GM19025 (cell line): ENCODE results near the gene CNGA1.
"Not testable (repeated sequence)": the region's sequence is repeated elsewhere in the genome, so short reads cannot be mapped to it uniquely, and the experiment has no call there.

Experiments
- ATAC-seq: cut with Tn5 transposase; IDR thresholded peaks from one replicate; pipeline ENCODE4 v1.9.1; 2021; ENCODE audit warnings: mild to moderate bottlenecking, low read depth, moderate library complexity; ENCODE audit not compliant: unreplicated experiment

Gene CNGA1

DNA sequence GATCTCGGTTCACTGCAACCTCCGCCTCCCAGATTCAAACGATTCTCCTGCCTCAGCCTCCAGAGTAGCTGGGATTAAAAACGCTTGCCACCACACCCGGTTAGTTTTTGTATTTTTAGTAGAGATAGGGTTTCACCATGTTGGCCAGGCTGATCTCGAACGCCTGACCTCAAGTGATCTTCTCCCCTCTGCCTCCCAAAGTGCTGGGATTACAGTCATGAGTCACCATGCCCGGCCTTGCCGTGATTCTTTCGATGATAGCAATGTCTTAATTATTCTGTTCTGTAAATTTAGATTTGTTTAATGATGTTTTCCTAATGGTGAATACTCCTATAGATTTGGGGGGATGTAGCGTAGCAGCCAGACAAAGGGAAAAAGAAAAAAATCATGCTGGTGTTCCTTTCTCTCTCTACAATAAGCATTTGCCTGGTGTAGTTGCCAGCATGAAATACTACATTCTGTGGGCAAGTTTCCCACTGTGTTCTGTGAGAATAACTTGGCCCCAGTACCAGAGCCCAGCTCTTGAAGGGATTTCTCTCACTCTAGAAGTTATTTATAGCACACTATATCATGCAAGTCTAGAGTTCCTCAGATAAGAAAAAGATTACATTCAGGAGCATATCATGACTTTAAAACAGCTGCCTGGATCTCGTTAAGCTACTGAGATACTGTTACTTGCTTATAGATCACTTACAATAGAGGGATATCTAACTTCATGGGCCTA is 15.5 kb upstream of the CNGA1 start:
- ATAC-seq, result no peak

DNA sequence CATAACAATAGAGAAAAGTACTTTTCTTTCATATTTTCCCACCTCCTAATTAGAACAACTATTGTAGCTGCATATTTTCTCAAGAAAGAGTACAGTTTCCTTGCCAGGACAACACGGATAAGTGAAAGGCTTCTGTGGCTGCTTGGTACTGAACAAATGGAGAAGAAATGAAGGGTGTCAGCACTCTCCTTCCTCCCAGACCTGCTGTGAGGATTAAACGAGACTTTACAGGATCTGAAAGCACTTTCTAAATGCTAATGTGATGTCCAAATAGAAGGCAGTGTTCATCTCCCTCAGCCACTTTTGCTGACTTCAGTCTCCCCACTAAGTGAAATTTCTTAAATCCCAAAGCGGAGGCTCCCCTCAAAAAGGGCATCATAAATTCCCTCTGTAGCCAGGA is 14.0 kb upstream of the CNGA1 start:
- no peak for ATAC-seq

DNA sequence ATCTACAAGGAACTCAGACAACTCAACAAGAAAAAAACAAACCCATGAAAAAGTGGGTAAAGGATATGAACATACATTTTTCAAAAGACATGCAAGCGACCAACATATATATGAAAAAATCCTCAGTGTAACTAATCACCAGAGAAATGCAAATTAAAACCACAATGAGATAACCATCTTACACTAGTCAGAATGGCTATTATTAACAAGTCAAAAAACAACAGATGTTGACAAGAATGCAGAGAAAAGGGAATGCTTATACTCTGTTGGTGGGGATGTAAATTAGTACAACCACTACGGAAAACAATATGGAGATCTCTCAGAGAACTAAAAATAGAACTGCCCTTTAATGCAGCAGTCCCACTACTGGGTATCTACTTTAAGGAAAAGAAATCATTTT is 12.2 kb upstream of the CNGA1 start:
- no peak for ATAC-seq

DNA sequence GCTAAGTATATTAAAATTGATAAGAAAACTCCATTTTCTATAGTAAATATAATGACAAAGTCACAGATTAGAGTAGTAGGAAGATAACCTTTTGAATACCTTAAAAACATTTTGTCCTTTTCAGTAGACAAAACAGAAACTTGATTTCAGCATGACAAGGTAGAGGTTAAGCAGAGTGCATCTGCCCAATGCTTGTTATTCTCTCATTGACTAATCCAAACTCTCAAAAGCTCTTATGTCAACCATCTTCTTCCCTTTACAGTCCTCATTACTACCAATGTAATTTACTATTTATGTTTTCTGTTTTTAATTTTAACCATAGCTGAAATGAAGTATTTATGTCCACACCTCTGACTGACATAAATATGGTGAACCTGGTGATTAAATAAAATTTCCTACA is 11.2 kb upstream of the CNGA1 start:
- ATAC-seq, result no peak

DNA sequence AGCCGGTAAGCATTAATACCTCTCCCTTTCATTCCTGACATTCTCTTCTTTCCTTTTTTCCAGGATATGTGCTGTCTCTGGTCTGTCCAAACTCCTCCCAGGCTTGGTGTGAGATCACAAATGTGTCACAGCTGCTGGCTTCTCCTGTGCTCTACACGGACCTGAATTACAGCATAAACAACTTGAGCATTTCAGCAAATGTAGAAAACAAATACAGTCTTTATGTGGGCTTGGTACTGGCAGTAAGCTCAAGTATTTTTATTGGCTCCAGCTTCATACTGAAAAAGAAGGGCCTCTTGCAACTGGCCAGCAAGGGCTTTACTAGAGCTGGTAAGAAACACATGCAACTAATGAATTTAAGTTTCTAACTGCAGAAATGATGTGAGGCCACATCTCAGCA is 8.5 kb upstream of the CNGA1 start:
- ATAC-seq, result no peak

DNA sequence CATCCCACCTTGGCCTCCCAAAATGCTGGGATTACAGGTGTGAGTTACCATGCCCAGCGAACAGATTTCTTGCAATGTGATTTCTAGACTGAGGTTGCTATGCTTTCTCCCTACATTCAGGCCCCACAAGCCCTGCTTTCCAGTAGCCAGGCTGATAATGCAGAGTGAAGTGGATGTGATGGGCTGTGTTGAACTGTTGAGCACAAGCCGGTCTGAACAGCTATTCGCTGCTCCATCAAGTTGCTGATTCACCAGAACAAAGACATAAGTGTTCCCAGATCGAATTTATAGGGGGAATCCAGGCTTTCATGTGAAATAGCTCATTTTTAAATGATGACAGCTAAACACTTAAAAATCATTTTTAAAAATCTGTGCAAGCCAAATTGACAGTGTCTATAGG is 8.0 kb upstream of the CNGA1 start:
- ATAC-seq, result no peak

DNA sequence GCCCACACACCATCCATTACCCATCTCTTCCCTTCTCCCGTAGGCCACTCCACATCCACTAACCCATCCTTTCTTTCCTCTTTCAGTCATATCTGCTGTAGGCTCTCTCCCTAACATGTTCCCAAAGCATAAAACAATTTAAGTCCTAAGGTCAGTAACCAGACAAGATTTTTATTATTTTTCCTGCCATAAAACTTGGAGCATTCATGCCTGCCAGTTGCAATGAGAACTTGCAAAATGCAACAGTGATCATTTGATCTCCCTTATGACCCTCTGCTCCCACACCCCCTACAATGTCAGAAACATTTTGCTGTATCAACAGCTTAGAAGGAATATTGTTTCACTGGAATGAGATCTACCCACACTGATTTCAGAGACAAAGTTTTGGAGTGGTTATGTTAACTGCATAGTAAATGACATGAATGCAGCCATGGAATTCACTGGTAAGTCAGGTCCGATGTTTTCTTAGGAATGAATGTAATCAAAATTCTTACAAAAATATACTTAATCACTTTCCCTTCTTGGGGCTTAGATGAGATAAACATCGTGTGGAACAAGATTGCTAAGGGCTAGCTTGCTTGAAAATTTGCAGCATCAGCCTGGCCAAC is 5.8 kb upstream of the CNGA1 start:
- no peak for ATAC-seq

DNA sequence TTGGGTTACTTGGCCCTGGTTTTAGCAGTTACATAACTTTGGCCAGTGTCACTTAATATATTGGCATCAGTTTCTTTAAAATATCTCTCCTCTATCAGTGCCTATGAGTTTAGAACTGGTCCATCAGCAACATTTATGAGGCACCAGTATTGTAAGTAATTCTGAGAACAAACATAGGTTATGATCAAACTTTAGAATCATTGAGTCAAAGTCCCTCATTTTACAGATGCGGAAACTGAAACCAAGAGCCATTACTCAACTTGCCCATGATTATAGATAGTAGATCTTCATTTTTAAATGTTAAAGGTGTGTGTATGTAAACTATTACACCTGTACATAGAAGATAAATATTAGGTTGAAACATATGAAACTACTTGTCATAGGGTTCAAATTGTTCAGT is 4.6 kb upstream of the CNGA1 start:
- no peak for ATAC-seq

DNA sequence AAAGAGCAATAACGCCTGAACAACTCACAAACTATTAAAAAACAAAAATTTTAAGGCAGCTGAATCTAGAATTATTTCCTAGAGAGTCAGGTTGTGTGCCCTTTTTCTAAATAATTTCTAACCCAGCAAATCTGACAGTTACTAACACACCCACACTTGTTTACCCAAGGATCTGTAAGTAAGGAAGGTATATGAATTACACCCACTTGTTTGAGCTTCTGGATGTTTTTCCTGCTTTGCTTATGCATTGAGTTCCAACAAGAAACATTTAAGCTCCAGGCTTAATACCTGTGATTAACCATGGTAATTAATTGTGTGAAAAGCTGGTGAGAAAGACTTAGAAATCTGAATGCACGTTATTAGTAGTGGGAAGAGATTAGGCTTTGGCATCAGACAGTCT is 1.6 kb upstream of the CNGA1 start:
- no peak for ATAC-seq

DNA sequence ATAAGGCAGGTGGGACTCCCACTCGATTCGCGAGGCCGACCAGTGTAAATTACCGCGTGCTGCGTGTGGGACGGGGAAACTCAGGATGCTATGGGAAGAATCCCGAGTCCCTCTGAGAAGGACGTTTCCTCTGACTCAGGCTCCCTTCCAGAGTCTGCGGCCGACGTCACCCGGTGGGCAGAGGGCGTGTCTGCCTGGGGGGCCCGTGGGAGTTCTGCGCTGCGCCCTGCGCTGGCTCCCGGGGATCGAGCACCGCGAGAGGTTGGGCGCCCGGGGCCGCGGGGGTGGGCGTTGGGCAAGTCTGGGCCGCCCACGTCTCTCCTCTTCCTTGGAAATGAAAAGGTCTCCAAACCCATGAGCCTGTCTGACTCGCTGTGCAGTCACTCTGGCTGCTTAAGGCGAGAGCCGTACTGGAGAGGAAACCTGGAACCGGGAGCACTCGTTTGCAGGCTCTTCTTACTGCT is 659 bp upstream of the CNGA1 start:
- no peak for ATAC-seq

DNA sequence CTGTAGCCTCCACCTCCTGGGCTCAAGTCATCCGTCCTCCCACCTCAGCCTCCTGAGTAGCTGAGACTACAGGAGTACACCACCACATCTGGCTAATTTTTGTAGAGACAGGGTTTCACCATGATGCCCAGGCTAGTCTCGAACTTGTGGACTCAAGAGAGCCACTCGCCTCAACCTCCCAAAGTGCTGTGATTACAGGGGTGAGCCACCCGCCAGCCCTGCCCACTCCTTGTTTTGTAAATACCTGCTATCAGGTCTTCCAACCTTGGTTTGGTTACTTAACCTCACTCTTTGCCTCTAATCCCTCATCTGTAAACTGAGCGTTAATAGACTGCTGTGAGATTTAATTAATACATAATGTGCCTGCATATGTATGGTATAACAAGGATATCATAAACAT is 803 bp downstream of the CNGA1 start:
- ATAC-seq, result no peak

DNA sequence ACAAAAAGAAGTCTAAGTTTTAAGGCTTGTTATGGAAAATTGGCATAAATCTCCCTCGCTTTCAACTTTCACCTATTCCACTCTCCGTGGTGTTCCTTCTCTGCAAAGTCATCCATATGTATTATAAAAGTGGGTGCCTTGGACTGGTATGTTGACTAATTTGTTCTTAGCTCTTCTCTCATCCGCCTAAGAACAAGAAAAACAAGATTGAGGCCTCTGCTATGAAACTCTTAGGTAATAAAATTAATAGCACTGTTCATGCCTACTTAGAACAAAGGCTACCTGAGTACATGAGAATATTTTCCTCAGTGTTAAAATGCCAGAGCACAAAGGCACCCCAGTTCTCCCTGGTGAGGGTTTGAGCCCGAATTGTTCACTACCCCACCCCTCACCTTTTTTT is 1.3 kb downstream of the CNGA1 start:
- ATAC-seq, result no peak

DNA sequence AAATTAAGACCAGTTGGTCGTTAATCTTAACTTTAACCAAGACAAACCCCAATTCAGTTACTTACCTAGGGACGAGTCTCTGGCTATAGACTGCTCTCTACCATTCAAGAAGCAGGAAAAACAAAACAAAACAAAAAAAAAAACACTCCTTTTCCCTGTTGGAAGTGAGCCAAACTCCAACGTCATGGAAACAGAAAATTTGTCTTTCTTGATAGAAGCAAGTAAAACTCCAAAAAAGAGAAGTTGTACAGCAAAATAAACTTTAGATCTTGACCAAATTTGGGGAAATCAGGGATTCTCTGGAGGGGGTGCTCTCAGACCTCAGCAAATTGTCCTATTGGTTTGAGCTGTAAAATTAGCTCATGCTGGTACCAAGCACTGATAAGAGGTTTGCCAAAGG is 3.7 kb downstream of the CNGA1 start:
- no peak for ATAC-seq

DNA sequence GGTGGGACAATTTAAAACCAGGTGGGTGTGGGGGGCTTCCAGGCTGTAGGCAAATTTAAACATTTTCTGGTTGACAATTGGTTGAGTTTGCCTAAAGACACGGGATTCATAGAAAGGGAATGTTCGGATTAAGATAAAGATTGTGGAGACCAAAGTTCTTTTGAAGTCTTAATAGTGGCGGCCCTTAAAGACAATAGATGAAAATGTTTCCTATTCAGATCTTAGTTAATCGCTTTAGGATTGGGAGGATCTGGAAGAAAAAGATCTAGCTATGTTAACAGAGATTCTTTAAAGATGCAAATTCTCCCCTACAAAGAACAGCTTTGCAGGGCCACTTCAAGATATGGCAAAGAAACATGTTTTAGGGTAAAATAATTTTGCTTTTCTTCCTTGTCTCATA is 4.8 kb downstream of the CNGA1 start:
- ATAC-seq, result no peak

DNA sequence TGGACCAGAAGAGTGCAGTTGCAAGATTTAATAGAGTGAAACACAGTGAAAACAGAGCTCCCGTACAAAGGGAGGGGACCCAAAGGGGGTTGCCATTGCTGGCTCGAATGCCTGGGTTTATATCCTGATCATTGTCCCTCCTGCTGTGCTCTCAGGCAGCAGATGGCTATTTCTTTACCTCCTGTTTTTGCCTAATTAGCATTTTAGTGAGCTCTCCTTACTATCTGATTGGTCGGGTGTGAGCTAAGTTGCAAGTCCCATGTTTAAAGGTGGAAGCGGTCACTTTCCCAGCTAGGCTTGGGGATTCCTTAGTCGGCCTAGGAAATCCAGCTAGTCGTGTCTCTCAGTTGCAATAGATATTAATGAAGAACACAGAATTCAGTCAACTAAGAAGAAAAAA is 5.6 kb downstream of the CNGA1 start:
- not testable (repeated sequence) for ATAC-seq

DNA sequence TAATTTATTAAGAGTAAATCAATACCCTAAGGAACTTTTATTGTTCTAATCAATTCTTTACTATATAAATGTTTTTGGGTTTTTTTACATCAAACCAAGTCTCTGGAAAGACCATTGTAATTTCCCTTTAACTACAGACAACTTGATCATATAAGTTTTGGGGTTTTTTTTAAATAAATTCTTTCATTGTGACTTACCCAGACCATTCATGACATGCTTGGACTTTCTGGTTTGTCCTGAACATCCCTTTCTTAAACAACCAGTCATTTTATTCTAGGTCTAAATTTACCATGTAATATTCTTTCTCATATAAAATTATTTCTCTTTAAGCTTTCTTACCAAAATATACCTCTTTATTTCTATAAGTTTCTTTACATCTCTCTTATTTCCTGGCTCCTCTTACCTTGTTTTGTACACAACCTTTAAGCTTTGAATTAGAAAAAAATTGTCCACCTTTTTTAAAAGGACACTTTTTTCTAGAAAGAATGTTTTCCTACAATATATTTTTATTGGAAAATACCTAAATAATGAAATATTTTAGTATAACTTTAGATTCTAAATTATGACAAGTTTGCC is 8.4 kb downstream of the CNGA1 start:
- no peak for ATAC-seq

DNA sequence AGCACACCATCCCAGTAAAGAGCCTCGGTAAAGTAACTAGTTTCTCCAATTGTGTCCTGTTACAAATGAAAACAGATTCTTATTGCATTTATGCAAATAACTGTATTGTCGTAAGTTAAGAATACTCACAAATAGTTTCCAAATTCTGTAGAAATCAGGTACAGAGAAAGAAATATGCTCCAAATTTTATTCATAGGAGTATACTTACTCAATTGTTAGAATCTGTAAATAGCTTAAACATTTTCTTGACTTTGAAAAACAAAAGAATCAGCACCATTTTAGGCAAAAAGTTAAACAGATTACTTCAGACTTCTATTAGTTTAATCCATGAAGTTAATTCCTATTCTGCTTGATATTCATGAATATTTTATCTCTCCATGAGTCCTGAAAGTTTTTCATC is 10.7 kb downstream of the CNGA1 start:
- ATAC-seq, result no peak

DNA sequence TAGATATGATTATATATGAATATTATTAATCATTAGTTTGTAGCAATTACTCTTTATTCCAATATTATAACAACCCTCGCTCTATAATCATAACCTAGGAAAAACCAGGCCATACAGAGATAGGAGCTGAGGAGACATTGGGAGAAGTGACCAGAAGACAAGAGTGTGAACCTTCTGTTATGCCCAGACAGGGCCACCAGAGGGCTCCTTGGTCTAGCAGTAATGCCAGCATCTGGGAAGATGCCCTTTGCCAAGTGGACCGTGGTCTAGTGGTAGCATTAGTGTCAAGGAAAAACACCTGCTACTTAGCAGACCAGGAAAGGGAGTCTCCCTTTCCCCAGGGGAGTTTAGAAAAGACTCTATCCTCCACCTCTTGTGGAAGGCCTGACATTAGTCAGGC is 12.9 kb downstream of the CNGA1 start:
- ATAC-seq, result not testable (repeated sequence)

DNA sequence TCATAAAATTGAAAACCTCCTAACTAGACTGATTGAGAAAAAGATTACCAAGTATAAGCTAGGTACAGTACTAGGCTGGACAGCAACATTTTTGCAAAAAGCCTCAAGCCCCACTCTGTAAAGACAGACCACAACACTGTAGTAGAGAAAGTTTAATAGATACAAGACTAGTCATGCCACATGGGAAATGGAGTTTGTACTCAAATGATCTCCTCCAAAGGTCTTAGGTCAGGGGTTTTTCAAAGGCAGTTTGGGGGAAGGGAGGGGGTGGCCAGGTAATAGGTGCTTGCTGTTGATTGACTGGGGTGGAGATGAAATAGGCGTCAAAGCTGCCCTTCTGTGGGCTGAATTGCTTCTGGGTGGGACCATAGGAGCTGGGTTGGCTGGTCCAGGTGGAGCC is 14.2 kb downstream of the CNGA1 start:
- ATAC-seq, result no peak

DNA sequence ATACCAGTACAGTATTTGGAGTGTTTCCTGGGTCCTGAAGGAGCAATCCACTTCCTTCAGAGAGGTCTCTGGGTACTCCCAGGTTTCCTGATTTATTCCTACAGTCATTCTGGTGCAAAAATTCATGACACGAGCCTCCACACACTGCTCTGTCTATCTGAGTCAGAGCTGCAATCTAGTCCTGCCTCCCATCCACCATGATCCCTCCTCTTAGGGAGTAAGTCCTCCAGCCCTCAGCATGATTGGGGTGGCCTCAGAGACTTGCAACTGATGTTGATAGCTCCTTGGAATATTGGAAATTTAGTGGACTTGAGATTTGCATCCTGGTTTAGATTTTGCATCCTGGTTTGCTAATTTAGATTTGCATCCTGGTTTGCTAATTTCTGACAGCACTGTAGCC is 20.5 kb downstream of the CNGA1 start:
- no peak for ATAC-seq

DNA sequence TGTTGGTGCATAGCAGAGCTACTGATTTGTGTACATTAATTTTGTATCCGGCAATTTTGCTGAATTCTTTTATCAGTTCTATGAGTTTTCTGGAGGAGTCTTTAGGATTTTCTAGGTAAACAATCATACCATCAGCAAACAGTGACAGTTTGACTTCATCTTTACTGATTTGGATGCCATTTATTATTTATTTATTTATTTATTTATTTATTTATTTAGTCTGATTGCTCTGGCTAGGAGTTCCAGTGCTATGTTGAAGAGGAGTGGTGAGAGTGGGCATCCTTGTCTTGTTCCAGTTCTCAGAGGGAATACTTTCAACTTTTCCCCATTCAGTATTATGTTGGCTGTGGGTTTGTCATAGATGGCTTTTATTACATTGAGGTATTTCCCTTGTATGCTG is 24.0 kb downstream of the CNGA1 start:
- not testable (repeated sequence) for ATAC-seq

DNA sequence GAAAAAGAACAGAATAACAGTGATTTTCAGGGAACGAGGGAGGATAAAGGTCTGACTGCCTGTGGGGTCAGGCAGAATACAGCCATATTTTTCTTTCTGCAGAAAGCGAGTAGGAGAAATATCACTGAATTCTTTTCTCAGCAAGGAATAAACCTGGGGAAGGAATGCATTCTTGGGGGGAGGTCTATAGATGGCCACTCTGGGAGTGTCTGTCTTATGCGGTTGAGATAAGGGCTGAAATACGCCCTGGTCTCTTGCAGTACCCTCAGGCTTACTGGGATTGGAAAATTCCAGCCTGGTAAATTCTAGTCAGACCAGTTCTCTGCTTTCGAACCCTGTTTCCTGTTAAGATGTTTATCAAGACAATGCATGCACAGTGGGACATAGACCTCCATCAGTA is 26.3 kb downstream of the CNGA1 start:
- ATAC-seq, result no peak
